GM19240 (cell line): ENCODE measurements around the gene NT5C3B.
"Not testable (repeated sequence)": the region's sequence is repeated elsewhere in the genome, so short reads cannot be mapped to it uniquely, and the experiment has no call there.

ENCODE experiments used
- DNase-seq: peaks from one replicate; pipeline ENCODE4 v3.0.0; 2011; ENCODE audit warnings: low spot score; ENCODE audit not compliant: insufficient read length

Gene NT5C3B

DNA sequence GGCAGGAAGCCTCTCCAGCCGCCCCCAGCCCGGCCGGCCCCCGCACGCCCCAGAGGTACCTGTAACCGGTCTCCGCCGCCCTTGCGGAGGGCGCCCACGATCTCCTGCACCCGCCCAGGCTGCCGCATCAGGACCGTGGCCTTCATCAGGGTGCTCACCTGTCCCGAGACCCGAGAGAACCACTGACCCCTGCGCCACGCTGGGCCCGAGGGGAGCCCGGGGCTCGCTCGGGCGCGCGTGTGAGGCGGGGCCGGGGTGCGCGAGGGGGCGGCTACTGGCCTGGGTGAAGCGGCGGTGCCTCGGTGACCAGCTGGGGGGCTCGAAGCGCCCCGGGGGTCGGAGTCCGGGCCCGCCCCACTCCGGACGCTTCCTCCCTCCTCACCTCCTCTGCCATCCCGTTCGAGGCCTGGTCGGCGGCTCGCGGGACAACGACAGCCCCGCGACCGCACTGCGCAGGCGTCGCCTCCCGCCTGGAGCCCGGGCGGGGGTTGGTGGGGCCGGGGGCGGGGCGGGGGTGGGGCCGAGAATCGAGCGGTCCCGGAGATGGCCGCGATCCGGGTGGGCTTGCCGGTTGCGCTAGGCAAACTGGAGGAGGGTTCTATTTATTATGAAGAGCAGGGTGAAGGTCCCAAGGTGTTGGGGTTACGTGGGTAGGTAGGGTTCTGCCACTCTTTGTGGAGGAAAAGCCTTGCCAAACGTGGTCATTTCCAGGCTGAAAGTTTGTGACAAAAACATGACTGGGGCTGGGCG is at the start of gene NT5C3B:
Gene NT5C3B, minus strand, starts transcription at position 433 of the 750 bp plus-strand sequence. Its CDS starts 39 bp downstream, at position 394.
- peak; percentile 51 for DNase-seq

DNA sequence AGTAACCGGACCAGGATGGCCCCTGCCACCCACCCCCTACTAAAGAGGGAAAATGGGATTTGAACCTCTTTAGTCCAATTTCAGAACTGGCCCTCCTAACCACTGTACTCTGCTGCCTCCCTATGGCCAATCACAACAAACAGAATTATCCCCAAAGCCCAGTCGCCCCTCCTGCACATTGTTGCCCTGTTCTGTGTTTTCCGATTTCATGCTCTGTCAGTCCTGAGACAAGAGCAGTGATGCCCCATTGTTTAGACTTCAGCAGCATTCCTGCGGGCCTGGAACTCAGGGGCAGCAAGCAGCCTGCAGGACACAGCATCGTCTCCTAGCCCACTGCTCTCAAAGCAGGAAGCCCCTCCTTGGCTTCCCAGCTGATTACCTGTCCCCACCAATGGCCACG is 49.7 kb upstream of the NT5C3B start:
- DNase-seq, result no peak

DNA sequence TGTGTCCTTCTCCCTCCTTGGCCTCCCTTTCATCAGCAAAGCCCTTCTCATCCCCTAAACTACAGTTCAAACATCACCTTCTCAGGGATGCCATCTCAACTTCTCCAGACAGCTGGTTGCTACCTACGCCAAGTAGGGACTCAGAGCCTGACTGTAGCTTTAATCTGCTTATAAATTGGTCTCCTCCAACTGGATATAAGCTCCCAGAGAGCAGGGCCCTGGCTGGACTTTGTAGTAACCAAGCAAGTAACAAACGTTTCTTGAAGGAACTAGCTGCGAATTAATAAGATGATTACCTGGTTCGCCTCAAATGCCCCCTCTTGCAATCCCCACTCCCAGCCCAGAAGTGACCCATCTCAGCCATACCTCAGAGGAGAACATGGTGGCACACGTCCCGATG is 46.7 kb upstream of the NT5C3B start:
- DNase-seq, result no peak

DNA sequence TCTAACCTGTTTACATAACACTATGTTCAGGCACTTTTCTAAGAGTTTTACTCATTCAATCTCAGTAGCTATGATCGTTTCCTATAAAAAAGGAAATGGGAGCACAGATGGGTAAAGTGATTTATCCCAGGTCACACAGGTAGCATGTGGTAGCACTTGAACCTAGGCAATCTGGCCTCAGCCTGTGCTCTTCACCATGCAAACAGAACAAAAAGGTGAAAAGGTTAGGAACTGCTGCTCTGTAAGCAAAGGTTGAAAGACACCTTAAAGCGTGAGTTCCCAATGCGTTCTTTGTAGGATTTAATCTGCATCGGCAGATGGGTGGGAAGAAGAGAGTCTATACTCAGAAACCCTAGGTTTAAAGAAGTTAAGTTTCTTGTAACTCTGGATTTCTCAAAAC is 44.1 kb upstream of the NT5C3B start:
- DNase-seq, result no peak

DNA sequence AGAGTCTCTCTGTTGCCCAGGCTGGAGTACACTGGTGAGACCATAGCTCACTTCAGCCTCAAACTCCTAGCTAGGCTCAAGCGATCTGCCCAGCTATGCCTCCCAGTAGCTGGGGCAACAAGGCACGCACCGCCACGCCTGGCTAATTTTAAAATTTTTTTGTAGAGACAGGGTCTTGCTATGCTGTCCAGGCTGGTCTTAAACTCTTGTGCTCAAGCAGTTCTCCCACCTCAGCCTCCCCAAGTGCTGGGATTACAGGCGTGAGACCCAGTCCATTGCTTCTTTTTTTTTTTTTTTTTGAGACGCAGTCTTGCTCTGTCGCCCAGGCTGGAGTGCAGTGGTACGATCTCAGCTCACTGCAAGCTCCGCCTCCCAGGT is 38.2 kb upstream of the NT5C3B start:
- not testable (repeated sequence) for DNase-seq

DNA sequence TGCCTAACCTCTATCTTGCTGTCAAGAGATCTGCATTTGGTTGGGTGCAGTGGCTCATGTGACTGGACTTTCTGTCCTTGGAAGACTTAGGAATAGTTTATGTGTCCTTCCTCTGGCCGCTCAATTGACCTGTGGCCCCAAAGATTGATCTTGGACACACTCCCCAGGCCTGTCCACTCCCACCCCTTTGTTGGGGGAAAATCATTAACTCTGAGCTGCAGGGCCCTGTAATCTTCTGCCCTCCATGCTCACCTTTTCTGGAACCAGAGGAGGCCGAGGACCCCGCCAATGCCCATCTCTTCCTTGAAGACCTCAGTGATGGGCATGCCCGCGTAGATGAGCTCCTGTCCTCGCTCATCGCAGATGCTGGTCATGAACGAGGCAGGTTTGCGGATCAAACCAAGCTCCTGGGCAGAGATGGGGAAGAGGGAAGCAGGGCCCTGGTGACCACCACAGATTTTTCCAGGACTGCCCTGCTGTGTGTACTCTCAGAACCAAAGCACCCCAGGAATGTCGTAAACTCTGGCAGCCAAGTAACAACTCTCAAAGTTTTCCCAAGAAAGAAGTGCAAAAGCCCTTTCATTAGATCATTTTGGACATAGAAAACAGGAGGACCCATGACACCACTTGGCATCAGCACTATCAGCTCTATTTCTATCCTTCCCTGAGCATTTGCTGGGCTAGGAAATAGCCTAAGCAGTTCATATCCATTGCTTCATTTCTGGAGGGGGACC is 37.7 kb upstream of the NT5C3B start:
- no peak for DNase-seq

- DNase-seq, result no peak
Observed at GRCh38 chr17:41871789-41872188, 35.8 kb upstream of the NT5C3B start.

- no peak for DNase-seq
Observed at GRCh38 chr17:41870627-41871026, 34.6 kb upstream of the NT5C3B start.

DNA sequence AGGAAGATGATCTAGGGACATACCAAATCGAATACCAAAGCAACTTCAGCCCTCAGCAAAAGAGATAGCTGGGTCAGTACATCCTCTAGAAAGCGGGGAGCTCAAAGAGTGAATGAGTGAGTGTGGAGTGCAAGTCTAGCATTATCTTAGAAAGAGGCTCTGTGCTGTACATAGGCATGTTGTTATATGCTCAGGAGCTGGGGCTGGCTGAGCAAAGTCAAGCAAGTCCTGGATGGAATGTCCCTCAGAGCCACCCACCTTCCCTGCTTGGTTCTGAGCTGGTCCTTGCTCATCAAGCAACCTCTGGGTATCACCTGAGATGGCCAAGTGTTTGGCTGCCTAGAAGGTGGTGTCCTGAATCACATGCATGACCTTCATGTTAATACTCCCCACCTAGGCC is 34.1 kb upstream of the NT5C3B start:
- DNase-seq, result no peak

- no peak for DNase-seq
Observed at GRCh38 chr17:41869426-41869825, 33.4 kb upstream of the NT5C3B start.

- no peak for DNase-seq
Observed at GRCh38 chr17:41868568-41868967, 32.5 kb upstream of the NT5C3B start.

- DNase-seq, result no peak
Observed at GRCh38 chr17:41865596-41865893, 29.5 kb upstream of the NT5C3B start.

DNA sequence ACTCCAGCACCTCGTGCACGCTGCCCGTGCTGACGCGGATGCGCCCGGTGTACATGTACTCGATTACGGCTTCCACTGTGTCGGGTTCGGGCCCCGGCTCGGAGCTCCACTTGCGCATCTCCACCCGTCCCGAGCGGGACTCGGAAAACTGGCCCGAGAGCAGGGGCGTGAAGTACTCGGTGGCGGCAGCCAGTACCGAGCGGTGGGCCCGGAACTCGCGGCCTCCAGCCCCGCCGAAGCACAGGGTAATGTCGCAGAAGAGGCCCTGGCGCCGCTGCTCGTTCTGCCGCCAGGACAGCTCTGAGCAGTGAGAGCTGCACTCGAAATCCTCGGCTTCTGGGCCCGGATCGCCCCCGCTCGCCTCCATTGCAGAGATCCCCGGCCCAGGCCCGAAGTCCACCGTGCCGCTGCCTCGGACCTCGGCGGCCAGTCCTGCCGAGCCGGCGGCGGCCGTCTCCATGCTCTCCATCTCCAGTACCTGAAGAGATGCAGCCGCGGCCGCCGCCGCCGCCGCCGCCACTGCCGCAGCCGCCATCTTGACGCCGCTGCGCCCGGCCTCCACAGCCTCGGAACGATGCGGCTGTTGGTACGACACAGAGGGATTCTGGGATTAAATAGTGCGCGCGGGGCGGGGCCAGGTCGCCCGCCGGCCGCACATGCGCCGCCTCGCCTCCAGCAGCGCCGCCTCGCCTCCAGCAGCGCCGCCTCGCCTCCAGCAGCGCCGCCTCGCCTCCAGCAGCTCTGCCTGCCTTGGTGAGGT is 29.0 kb upstream of the NT5C3B start, which contains the start of gene KLHL11:
Gene KLHL11, minus strand, starts transcription at position 588 of the 760 bp plus-strand sequence. Its CDS starts 53 bp downstream, at position 535.
- peak; percentile 75 for DNase-seq

GRCh38 chr17:41864498-41864835 is 28.4 kb upstream of the NT5C3B start:
- peak; percentile 23 for DNase-seq

DNA sequence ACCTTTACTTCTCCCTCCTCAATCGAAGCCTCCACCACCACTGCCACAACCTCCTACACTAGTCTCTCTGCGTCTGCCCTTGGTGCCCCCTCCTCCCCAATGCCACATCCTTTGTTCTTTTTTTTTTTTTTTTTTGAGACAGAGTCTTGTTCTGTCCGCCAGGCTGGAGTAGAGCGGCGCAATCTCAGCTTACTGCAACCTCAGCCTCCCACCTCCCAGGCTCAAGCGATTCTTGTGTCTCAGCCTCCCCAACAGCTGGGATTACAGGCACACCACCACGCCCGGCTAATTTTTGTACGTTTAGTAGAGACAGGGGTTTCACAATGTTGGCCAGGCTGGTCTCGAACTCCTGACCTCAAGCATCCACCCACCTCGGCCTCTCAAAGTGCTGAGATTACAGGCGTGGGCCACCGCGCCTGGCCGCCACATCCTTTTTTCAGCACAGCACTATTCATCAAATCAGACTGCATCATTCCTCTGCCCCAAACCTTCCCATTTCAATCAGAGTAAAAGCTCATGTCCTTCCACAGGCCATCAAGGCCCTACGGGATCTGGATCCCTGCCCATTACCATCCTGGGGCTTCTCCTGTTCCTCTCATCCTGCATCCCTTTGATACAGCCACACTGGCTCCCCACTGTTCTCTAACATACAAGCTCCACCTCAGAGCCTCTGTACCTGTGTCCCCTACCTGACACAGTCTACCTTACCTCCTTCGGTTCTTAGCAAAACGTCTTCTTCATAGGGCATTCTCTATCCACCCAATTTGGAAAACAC is 27.2 kb upstream of the NT5C3B start:
- DNase-seq, result no peak

DNA sequence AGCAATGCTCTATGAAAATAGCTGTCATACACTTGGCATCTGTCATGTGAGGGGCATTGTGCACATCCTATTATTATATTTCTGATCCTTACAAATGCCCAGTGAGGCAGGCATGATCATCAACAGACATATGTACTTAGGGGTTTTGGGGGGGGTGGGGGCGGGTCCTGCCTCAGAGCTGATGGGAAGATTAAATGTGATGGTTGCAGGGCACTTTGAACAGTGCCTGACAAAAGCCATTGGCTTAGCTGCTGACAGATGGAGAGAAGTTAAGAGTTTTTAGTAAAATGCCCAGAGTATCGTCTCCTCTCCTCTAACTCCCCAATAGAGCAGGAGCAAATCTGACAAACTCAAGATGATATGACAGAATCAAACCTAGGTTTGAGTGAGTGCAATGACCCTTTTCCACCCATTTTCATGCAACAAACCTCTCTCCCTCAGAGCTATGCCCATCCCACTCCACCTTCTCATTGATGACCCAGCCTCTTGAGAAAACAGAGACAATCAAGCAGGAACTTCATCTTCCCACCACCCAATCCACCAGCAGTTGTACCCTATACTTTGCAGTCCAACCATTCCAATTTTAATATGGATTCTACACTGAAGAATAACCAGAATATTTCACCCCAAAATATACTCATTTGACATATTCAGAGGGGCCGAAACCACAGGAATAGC is 24.4 kb upstream of the NT5C3B start:
- DNase-seq, result no peak

- DNase-seq, result not testable (repeated sequence)
Observed at GRCh38 chr17:41851382-41851781, 15.3 kb upstream of the NT5C3B start.

GRCh38 chr17:41849251-41849990 is 13.4 kb upstream of the NT5C3B start:
- DNase-seq, result no peak

- DNase-seq, result no peak
Observed at GRCh38 chr17:41848788-41849187, 12.8 kb upstream of the NT5C3B start.

GRCh38 chr17:41844971-41845370 is 8.9 kb upstream of the NT5C3B start:
- DNase-seq, result no peak
